ENCODE measurements around the gene MTHFSD.

DNA sequence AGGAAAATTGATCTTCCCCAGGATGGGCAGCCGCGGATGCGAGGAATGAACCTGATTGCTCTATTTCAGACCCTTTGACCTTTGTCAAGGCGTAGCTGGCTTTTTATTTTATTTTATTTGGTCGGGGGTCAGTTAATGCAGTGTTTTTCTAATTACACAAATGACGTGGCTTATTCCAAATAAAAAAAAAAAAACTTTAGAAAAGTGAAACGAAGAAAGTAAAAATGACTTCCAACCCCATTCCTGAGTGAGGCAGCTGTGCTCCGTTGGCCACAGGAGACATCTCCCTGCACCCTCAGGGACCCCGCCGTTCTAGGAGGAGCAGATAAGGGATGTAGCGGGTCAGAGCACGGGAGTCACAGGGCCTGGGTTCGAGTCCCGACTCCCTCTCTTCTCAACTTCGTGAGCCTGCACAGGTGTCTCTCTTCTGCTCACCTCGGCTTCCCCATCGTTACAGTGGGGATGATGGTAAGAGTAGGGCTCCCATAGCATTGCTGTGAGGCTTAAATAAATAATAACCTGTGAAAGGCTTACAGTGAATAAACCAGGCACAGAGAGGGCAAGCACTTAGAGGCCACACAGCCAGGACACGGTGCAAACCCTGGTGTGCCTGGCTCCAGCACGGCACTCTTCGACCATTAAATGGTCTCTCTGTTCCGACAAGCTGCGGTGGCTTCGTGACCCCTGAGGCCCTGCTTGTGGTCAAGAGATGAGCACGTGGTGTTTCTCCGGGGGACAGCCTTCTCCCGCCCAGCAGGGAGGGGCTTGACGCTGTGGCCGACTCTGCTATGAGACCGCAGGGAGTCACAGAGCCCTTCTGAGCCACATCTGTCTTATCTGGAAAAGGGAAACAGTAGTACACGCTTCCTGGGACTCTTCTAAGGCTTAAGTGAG lies 34.5 kb downstream of the MTHFSD start:
- TF ChIP-seq, protein P1, sequence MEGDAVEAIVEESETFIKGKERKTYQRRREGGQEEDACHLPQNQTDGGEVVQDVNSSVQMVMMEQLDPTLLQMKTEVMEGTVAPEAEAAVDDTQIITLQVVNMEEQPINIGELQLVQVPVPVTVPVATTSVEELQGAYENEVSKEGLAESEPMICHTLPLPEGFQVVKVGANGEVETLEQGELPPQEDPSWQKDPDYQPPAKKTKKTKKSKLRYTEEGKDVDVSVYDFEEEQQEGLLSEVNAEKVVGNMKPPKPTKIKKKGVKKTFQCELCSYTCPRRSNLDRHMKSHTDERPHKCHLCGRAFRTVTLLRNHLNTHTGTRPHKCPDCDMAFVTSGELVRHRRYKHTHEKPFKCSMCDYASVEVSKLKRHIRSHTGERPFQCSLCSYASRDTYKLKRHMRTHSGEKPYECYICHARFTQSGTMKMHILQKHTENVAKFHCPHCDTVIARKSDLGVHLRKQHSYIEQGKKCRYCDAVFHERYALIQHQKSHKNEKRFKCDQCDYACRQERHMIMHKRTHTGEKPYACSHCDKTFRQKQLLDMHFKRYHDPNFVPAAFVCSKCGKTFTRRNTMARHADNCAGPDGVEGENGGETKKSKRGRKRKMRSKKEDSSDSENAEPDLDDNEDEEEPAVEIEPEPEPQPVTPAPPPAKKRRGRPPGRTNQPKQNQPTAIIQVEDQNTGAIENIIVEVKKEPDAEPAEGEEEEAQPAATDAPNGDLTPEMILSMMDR (IDR thresholded peaks at IDR 0.05), result no peak
- no peak for TF ChIP-seq POLR2A (IDR thresholded peaks at IDR 0.05)
